ENCODE results near the gene ASRGL1. TPM values are rescaled to one million over a fixed set of nuclear protein-coding genes. Genes with fewer than 3 reads are reported as not detected.

Gene ASRGL1
- total and polyA plus RNA-seq, 2 of the 13 experiments (the other 11 are each of a cell fraction or from before 2014, with no cell fraction given) = 50.8 to 97.5 TPM

- TF ChIP-seq ZNF142 (CRISPR knock-in tag; IDR thresholded peaks at IDR 0.05) (peak; percentile 74), MLXIP (CRISPR knock-in tag; IDR thresholded peaks at IDR 0.05; ENCODE audit: borderline replicate concordance) (no peak), ZNF580 (CRISPR knock-in tag; IDR thresholded peaks at IDR 0.05; ENCODE audit: borderline replicate concordance, low read depth) (peak; percentile 29; the same call in 1 of the 2 replicates), FOXA3 (CRISPR knock-in tag; IDR thresholded peaks at IDR 0.05) (no peak; the same call in 1 of the 2 replicates), ZFP41 (CRISPR knock-in tag; IDR thresholded peaks at IDR 0.05; ENCODE audit: borderline replicate concordance) (no peak), YY1 (IDR thresholded peaks at IDR 0.05; ENCODE audit: insufficient read depth, insufficient replicate concordance, low read depth, low read length) (no peak), RAD21 (CRISPR knock-in tag; IDR thresholded peaks at IDR 0.05) (no peak), ZBTB4 (CRISPR knock-in tag; IDR thresholded peaks at IDR 0.05; ENCODE audit: borderline replicate concordance) (no peak), PHF20 (CRISPR knock-in tag; IDR thresholded peaks at IDR 0.05) (peak; percentile 36), NFIB (CRISPR knock-in tag; IDR thresholded peaks at IDR 0.05; ENCODE audit: borderline replicate concordance) (no peak), THAP11 (CRISPR knock-in tag; IDR thresholded peaks at IDR 0.05) (peak; percentile 54), ZNF660 (CRISPR knock-in tag; IDR thresholded peaks at IDR 0.05; ENCODE audit: borderline replicate concordance, low read depth) (0 out of 2 replicates have a peak, but pooled peaks have one; percentile 30), ELK4 (CRISPR knock-in tag; IDR thresholded peaks at IDR 0.05; ENCODE audit: borderline replicate concordance) (no peak; the same call in 1 of the 2 replicates), NFRKB (IDR thresholded peaks at IDR 0.05) (no peak)
Observed at GRCh38 chr11:62337303-62338181, at the start of gene ASRGL1 (continued).

Data from HepG2 (cell line).